ENCODE data around the gene ZNF512.

ZNF512 gene

DNA sequence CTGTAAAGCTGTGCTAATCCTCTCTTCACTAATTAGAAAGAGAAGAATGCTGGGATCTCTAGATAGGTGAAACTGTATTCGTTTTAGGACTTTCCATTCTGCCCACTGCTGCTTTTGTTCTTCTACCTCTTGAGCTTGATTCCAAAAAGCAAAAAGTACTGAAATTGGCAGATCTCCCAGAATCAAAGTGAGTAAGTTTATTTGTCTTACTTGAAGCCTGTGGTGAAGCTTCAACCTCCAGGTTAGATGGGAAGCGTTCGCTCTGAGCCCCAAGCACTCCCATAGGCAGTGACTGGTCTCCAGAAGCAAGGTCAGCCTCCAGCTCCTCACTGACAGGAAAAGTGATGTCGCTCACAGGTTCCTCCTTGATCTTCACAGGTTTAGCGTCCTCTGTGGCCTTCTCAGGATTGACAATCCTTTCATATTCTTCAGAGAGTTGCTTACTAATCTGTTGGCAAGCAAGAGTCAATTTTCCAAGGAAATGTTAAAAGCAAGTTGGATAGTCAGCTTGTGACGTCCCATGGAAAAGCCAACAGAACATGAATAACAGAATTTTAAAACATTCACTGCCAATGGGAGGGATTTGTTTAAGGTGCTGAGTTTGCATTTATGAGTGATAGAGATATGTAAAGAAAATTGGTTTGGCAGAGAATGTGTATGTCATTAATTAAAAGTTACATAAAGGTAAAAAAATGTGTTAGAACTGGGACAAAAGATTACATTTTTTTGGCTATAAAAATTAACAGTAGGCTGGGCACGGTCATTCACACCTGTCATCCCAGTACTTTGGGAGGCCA is 72.5 kb downstream of the ZNF512 start:
- no peak overlapping the region for H3K4me3 ChIP-seq (ENCODE audit: low read depth, low read length)
- peak; percentile 93 for DNase-seq (ENCODE audit: low read depth, low spot score)
- in situ Hi-C loops (cut with HindIII; ENCODE audit: low sequenced_read_pairs) = no loop called here
- TF ChIP-seq, protein P1, sequence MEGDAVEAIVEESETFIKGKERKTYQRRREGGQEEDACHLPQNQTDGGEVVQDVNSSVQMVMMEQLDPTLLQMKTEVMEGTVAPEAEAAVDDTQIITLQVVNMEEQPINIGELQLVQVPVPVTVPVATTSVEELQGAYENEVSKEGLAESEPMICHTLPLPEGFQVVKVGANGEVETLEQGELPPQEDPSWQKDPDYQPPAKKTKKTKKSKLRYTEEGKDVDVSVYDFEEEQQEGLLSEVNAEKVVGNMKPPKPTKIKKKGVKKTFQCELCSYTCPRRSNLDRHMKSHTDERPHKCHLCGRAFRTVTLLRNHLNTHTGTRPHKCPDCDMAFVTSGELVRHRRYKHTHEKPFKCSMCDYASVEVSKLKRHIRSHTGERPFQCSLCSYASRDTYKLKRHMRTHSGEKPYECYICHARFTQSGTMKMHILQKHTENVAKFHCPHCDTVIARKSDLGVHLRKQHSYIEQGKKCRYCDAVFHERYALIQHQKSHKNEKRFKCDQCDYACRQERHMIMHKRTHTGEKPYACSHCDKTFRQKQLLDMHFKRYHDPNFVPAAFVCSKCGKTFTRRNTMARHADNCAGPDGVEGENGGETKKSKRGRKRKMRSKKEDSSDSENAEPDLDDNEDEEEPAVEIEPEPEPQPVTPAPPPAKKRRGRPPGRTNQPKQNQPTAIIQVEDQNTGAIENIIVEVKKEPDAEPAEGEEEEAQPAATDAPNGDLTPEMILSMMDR (IDR thresholded peaks at IDR 0.05; ENCODE audit: low read depth, low read length) = no peak

DNA sequence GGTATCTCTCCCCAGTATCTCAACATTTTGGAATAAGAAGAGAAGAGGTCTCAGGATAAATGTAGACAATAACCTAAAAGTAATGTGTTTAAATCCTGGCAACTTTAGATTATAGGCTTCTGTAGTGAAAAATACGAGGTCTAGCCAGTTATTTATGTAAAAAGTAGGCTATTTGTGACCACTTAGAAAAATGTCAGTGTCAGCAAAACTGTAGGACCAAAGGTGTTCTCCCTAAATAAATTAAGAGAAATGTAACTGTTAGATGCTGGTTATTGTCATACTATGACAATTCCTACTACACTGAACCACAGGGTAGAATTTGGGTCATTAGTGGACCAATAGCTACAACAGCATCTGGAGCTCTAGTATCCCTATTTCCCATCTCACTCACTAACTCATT is 78.5 kb downstream of the ZNF512 start:
- TF ChIP-seq, protein P1 (IDR thresholded peaks at IDR 0.05; ENCODE audit: low read depth, low read length) = no peak
- no peak for DNase-seq (ENCODE audit: low read depth, low spot score)
- no peak overlapping the region for H3K4me3 ChIP-seq (ENCODE audit: low read depth, low read length)
- in situ Hi-C loops (cut with HindIII; ENCODE audit: low sequenced_read_pairs) = no loop called here

GRCh38 chr2:27663285-27664153 is 80.7 kb downstream of the ZNF512 start, which contains the start of the genes SLC4A1AP and SUPT7L:
TSS of gene SLC4A1AP (plus strand) at chr2:27663889. CDS start at chr2:27663915, 26 bp downstream.
TSS of gene SUPT7L (minus strand) at chr2:27663614. CDS start at chr2:27662192, 1,422 bp downstream.
- peak within 1 kb of the TSS; percentile 89 for H3K4me3 ChIP-seq (ENCODE audit: low read depth, low read length)
- TF ChIP-seq, protein P1 (IDR thresholded peaks at IDR 0.05; ENCODE audit: low read depth, low read length) = no peak
- in situ Hi-C loops (cut with HindIII; ENCODE audit: low sequenced_read_pairs) = no loop called here
- peak; percentile 90 for DNase-seq (ENCODE audit: low read depth, low spot score)

DNA sequence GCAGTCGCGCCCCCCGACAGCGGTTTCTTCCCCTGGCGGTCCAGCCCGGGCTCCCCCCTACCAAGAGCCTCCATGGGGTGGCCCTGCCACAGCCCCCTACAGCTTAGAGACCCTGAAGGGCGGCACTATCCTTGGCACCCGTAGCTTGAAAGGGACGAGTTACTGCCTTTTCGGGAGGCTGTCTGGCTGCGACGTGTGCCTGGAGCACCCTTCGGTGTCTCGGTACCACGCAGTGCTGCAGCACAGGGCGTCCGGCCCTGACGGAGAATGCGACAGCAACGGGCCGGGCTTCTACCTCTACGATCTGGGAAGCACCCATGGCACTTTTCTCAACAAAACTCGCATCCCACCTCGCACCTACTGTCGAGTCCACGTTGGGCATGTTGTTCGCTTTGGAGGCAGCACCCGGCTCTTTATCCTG is 81.3 kb downstream of the ZNF512 start:
- H3K4me3 ChIP-seq (ENCODE audit: low read depth, low read length) = peak overlapping the region; percentile 89
- TF ChIP-seq, protein P1 (IDR thresholded peaks at IDR 0.05; ENCODE audit: low read depth, low read length) = no peak
- in situ Hi-C loops (cut with HindIII; ENCODE audit: low sequenced_read_pairs) = no loop called here
- DNase-seq (ENCODE audit: low read depth, low spot score) = no peak

DNA sequence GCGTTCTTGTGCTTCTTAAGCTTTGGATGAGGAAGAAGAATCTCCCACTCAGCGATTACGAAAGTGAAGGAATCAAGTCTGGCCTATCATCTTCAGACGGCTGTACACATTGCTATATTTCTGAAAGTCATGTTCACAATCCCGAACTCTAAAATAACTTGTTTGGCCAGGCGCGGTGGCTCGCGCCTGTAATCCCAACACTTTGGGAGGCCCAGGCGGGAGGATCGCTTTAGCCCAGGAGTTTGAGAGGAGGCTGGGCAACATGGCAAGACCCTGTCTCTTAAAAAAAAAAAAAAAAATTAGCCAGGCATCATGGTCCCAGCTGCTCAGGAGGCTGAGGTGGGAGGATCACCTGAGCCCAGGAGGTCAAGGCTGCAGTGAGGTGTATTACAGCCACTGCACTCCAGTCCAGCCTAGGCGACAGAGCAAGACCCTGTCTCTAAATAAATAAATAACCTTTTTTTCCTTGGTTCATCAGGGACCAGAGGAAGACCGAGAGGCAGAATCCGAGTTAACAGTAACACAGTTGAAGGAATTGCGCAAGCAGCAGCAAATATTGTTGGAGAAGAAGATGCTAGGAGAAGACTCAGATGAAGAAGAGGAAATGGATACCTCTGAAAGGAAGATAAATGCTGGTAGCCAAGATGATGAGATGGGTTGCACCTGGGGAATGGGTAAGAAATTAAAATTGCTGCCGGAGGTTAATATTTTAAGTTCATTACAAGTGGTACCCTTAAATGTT is 82.0 kb downstream of the ZNF512 start:
- TF ChIP-seq, protein P1 (IDR thresholded peaks at IDR 0.05; ENCODE audit: low read depth, low read length) = no peak
- no peak for DNase-seq (ENCODE audit: low read depth, low spot score)
- in situ Hi-C loops (cut with HindIII; ENCODE audit: low sequenced_read_pairs) = no loop called here
- peak overlapping the region; percentile 89 for H3K4me3 ChIP-seq (ENCODE audit: low read depth, low read length)

DNA sequence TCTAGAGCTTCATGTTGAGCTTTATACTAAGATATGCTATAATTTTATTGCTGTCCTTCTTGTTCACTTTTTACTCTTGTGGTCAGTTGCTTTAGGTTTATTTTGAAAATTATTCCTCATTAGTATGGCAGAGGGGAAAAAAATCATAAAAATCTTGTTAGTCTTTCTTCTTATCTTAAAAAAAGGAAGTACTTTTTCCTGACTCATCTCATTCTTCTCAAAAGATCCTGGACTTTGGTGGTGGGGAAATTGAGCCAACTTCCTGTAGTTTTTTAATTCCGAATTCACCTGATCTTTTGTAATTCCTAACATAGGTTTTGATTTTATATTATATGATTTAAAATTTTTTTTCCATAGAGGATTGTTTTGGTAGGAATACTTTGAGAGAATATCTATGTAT is 84.6 kb downstream of the ZNF512 start:
- in situ Hi-C loops (cut with HindIII; ENCODE audit: low sequenced_read_pairs) = no loop called here
- DNase-seq (ENCODE audit: low read depth, low spot score) = no peak
- TF ChIP-seq, protein P1 (IDR thresholded peaks at IDR 0.05; ENCODE audit: low read depth, low read length) = no peak
- H3K4me3 ChIP-seq (ENCODE audit: low read depth, low read length) = no peak overlapping the region

Data from astrocyte of the spinal cord (primary cell).